SK-N-SH treated with all-trans-retinoic acid at 6 μM for 48 hours (cell line): Measurements from ENCODE around the gene PABPN1L.

Experiments used
- ATAC-seq: fragments of 200-7000 bp; cut with Tn5 transposase; 3 replicates; pipeline ENCODE4 v1.9.1; 2020; ENCODE audit warnings: mild to moderate bottlenecking, moderate library complexity
- ARNTL ChIP-seq: fragments of 450-650 bp; formaldehyde crosslinking; IDR thresholded peaks from 2 replicates; pipeline ENCODE4 v1.5.0; 2020; ENCODE audit warnings: low read depth, mild to moderate bottlenecking, moderate library complexity, borderline replicate concordance
- BACH2 ChIP-seq: fragments of 250-450 bp; sonication (Bioruptor Pico); IDR thresholded peaks from 2 replicates; pipeline ENCODE4 v1.9.0; 2021; ENCODE audit warnings: mild to moderate bottlenecking, borderline replicate concordance
- ESRRG ChIP-seq: fragments of 250-450 bp; sonication (Bioruptor Pico); IDR thresholded peaks from 2 replicates; pipeline ENCODE4 v1.6.1; 2021; ENCODE audit warnings: mild to moderate bottlenecking
- GLIS3 ChIP-seq: fragments of 250-450 bp; sonication (Bioruptor Pico); IDR thresholded peaks from 2 replicates; pipeline ENCODE4 v1.5.0; 2020; ENCODE audit warnings: mild to moderate bottlenecking, moderate library complexity
- ISL1 ChIP-seq: fragments of 250-450 bp; sonication (Bioruptor Pico); IDR thresholded peaks from 2 replicates; pipeline ENCODE4 v2.1.2; 2022; ENCODE audit warnings: mild to moderate bottlenecking, moderate library complexity
- PPARA ChIP-seq: fragments of 250-450 bp; sonication (Bioruptor Pico); IDR thresholded peaks from 2 replicates; pipeline ENCODE4 v1.5.0; 2020; ENCODE audit warnings: mild to moderate bottlenecking, borderline replicate concordance
- SNAI2 ChIP-seq: fragments of 250-450 bp; sonication (Bioruptor Pico); IDR thresholded peaks from 2 replicates; pipeline ENCODE4 v1.5.0; 2020; ENCODE audit warnings: mild to moderate bottlenecking, moderate library complexity
- TCF4 ChIP-seq: fragments of 250-450 bp; sonication (Bioruptor Pico); IDR thresholded peaks from 2 replicates; pipeline ENCODE4 v1.8.0; 2021; ENCODE audit warnings: mild to moderate bottlenecking, moderate library complexity, borderline replicate concordance
- TOX ChIP-seq: fragments of 250-450 bp; sonication (Bioruptor Pico); IDR thresholded peaks from 2 replicates; pipeline ENCODE4 v1.8.0; 2021; ENCODE audit warnings: mild to moderate bottlenecking, moderate library complexity, borderline replicate concordance
- ZC3H10 ChIP-seq: fragments of 250-450 bp; sonication (Bioruptor Pico); IDR thresholded peaks from 2 replicates; pipeline ENCODE4 v1.5.1; 2021; ENCODE audit warnings: mild to moderate bottlenecking, moderate library complexity
- ZFP3 ChIP-seq: fragments of 250-450 bp; sonication (Bioruptor Pico); IDR thresholded peaks from 2 replicates; pipeline ENCODE4 v1.5.0; 2020; ENCODE audit warnings: mild to moderate bottlenecking, moderate library complexity
- ZFP30 ChIP-seq: fragments of 450-650 bp; formaldehyde crosslinking; IDR thresholded peaks from 2 replicates; pipeline ENCODE4 v1.5.0; 2022; ENCODE audit warnings: mild to moderate bottlenecking, moderate library complexity
- ZNF70 ChIP-seq: fragments of 450-650 bp; formaldehyde crosslinking; IDR thresholded peaks from 2 replicates; pipeline ENCODE4 v1.5.0; 2020; ENCODE audit warnings: mild to moderate bottlenecking, moderate library complexity
- TF ChIP-seq, protein P1 (sequence below): fragments of 250-450 bp; sonication (Bioruptor Pico); IDR thresholded peaks from 2 replicates; pipeline ENCODE4 v1.5.1; 2020; ENCODE audit warnings: low read depth, mild to moderate bottlenecking, moderate library complexity
- TF ChIP-seq, protein P2 (sequence below): fragments of 250-450 bp; sonication (Bioruptor Pico); IDR thresholded peaks from 2 replicates; pipeline ENCODE4 v1.8.0; 2020; ENCODE audit warnings: mild to moderate bottlenecking, moderate library complexity, borderline replicate concordance
- TF ChIP-seq, protein P3 (sequence below): fragments of 250-450 bp; sonication (Bioruptor Pico); IDR thresholded peaks from 2 replicates; pipeline ENCODE4 v1.5.0; 2020; ENCODE audit warnings: mild to moderate bottlenecking, moderate library complexity
- TF ChIP-seq, protein P4 (sequence below): fragments of 250-450 bp; sonication (Bioruptor Pico); IDR thresholded peaks from 2 replicates; pipeline ENCODE4 v1.5.1; 2021; ENCODE audit warnings: mild to moderate bottlenecking, moderate library complexity
- TF ChIP-seq, protein P5 (sequence below): fragments of 250-450 bp; sonication (Bioruptor Pico); IDR thresholded peaks from 2 replicates; pipeline ENCODE4 v1.8.0; 2021; ENCODE audit warnings: low read depth, mild to moderate bottlenecking, moderate library complexity, borderline replicate concordance

The PABPN1L gene, protein sequence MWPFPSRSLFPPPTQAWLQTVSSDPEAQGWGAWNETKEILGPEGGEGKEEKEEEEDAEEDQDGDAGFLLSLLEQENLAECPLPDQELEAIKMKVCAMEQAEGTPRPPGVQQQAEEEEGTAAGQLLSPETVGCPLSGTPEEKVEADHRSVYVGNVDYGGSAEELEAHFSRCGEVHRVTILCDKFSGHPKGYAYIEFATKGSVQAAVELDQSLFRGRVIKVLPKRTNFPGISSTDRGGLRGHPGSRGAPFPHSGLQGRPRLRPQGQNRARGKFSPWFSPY

DNA sequence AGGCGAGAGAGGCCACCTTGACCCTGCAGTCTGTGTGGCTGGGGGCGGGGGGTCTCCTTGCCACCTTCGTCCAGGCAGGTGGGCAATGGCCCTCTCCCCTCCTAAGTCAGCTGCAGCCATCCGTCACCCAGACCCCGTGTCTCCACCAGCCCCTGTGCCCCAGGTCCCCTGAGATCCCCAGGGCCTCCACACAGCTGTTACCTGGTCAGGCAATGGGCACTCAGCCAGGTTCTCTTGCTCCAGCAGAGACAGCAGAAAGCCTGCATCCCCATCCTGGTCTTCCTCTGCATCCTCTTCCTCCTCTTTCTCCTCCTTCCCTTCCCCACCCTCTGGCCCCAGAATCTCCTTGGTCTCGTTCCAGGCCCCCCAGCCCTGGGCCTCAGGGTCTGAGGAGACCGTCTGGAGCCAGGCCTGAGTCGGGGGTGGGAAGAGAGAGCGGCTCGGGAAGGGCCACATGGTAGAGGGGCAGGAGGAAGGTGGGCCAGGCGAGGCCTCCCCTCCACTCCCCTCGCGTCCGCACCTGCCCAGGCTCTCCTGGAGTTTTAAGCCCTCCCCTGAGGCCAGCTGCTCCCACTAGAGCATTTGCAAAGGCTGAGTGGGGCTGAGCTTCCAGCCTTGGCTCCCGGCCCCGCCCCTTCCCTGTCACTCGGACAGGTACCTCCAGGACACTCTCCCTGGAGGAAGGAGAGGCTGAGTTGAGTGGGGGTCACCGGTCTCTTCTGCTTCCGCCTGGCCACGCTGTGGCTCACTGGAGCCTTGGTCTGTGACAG lies at the start of gene PABPN1L:
TSS of gene PABPN1L (minus strand) at position 510 of the 770 bp plus-strand sequence. CDS start at position 456, 54 bp downstream.
- no peak for ATAC-seq

DNA sequence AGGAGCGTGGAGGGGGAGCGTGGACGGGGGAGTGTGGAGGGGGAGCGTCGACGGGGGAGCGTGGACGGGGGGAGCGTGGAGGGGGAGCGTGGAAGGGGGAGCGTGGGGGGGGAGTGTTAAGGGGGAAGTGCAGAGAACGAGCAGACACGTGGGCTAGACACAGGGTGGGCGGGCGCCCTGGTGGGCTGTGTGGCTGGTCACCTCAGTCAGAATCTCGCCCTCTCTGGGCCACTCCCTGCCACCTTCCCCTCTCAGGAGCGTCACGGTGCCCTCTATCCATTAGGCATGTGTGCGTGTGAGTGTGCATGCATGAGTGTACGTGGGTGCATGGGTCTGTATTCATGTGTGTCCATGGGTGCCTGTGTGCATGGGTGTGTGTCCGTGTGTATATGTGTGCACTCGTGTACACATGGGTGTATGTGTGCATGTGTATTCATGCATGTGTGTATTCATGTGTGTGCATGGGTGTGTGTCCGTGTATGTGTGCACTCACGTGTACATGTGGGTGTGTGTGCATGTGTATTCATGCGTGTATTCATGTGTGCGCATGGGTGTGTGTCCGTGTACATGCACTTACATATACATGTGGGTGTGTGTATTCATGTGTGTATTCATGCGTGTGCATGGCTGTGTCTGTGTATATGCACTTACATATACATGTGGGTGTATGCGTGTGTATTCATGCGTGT lies 49.3 kb upstream of the PABPN1L start:
- ATAC-seq = no peak
- TF ChIP-seq ISL1 (CRISPR knock-in tag) (no peak), TCF4 (no peak), ARNTL (no peak), PPARA (CRISPR knock-in tag) (no peak), GLIS3 (CRISPR knock-in tag) (no peak), BACH2 (CRISPR knock-in tag) (no peak), ZFP3 (CRISPR knock-in tag) (no peak), ESRRG (no peak), ZC3H10 (CRISPR knock-in tag) (no peak), ZFP30 (CRISPR knock-in tag) (no peak)
- TF ChIP-seq, protein P1, sequence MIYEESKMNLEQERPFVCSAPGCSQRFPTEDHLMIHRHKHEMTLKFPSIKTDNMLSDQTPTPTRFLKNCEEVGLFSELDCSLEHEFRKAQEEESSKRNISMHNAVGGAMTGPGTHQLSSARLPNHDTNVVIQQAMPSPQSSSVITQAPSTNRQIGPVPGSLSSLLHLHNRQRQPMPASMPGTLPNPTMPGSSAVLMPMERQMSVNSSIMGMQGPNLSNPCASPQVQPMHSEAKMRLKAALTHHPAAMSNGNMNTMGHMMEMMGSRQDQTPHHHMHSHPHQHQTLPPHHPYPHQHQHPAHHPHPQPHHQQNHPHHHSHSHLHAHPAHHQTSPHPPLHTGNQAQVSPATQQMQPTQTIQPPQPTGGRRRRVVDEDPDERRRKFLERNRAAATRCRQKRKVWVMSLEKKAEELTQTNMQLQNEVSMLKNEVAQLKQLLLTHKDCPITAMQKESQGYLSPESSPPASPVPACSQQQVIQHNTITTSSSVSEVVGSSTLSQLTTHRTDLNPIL = no peak
- TF ChIP-seq, protein P2, sequence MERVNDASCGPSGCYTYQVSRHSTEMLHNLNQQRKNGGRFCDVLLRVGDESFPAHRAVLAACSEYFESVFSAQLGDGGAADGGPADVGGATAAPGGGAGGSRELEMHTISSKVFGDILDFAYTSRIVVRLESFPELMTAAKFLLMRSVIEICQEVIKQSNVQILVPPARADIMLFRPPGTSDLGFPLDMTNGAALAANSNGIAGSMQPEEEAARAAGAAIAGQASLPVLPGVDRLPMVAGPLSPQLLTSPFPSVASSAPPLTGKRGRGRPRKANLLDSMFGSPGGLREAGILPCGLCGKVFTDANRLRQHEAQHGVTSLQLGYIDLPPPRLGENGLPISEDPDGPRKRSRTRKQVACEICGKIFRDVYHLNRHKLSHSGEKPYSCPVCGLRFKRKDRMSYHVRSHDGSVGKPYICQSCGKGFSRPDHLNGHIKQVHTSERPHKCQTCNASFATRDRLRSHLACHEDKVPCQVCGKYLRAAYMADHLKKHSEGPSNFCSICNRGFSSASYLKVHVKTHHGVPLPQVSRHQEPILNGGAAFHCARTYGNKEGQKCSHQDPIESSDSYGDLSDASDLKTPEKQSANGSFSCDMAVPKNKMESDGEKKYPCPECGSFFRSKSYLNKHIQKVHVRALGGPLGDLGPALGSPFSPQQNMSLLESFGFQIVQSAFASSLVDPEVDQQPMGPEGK = no peak
- TF ChIP-seq, protein P3, sequence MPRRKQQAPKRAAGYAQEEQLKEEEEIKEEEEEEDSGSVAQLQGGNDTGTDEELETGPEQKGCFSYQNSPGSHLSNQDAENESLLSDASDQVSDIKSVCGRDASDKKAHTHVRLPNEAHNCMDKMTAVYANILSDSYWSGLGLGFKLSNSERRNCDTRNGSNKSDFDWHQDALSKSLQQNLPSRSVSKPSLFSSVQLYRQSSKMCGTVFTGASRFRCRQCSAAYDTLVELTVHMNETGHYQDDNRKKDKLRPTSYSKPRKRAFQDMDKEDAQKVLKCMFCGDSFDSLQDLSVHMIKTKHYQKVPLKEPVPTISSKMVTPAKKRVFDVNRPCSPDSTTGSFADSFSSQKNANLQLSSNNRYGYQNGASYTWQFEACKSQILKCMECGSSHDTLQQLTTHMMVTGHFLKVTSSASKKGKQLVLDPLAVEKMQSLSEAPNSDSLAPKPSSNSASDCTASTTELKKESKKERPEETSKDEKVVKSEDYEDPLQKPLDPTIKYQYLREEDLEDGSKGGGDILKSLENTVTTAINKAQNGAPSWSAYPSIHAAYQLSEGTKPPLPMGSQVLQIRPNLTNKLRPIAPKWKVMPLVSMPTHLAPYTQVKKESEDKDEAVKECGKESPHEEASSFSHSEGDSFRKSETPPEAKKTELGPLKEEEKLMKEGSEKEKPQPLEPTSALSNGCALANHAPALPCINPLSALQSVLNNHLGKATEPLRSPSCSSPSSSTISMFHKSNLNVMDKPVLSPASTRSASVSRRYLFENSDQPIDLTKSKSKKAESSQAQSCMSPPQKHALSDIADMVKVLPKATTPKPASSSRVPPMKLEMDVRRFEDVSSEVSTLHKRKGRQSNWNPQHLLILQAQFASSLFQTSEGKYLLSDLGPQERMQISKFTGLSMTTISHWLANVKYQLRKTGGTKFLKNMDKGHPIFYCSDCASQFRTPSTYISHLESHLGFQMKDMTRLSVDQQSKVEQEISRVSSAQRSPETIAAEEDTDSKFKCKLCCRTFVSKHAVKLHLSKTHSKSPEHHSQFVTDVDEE (CRISPR knock-in tag) = no peak

More for the DNA sequence above, at the start of gene PABPN1L:
- TF ChIP-seq ARNTL (no peak), ZNF70 (CRISPR knock-in tag) (no peak), SNAI2 (CRISPR knock-in tag) (no peak), GLIS3 (CRISPR knock-in tag) (no peak), BACH2 (CRISPR knock-in tag) (no peak), TOX (no peak), TCF4 (no peak)
- TF ChIP-seq, protein P3 (CRISPR knock-in tag) = no peak
- TF ChIP-seq, protein P4, sequence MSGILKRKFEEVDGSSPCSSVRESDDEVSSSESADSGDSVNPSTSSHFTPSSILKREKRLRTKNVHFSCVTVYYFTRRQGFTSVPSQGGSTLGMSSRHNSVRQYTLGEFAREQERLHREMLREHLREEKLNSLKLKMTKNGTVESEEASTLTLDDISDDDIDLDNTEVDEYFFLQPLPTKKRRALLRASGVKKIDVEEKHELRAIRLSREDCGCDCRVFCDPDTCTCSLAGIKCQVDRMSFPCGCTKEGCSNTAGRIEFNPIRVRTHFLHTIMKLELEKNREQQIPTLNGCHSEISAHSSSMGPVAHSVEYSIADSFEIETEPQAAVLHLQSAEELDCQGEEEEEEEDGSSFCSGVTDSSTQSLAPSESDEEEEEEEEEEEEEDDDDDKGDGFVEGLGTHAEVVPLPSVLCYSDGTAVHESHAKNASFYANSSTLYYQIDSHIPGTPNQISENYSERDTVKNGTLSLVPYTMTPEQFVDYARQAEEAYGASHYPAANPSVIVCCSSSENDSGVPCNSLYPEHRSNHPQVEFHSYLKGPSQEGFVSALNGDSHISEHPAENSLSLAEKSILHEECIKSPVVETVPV (CRISPR knock-in tag) = no peak
- TF ChIP-seq, protein P5, sequence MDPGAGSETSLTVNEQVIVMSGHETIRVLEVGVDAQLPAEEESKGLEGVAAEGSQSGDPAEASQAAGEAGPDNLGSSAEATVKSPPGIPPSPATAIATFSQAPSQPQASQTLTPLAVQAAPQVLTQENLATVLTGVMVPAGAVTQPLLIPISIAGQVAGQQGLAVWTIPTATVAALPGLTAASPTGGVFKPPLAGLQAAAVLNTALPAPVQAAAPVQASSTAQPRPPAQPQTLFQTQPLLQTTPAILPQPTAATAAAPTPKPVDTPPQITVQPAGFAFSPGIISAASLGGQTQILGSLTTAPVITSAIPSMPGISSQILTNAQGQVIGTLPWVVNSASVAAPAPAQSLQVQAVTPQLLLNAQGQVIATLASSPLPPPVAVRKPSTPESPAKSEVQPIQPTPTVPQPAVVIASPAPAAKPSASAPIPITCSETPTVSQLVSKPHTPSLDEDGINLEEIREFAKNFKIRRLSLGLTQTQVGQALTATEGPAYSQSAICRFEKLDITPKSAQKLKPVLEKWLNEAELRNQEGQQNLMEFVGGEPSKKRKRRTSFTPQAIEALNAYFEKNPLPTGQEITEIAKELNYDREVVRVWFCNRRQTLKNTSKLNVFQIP (CRISPR knock-in tag) = no peak
- TF ChIP-seq, protein P2 = no peak
